ENCODE data around the gene SLC44A2. TPM values are rescaled to one million over a fixed set of nuclear protein-coding genes. Genes with fewer than 3 reads are reported as not detected.

SLC44A2 gene
- total RNA-seq, 4 donors from 2014 or later = 34.3 to 51.7 (median 41.5) TPM

- no peaks in the 10 kb centered on the region for H3K9me3 ChIP-seq
- no peaks in the 10 kb centered on the region for H3K36me3 ChIP-seq
- H3K27ac ChIP-seq = peak overlapping the region in 3 of 4 donors; percentile 91 to 95 (median 92)
- H3K4me1 ChIP-seq = peaks cover 0 to 32% (median 14%) of the 10 kb centered on the region in 3 donors
- H3K27me3 ChIP-seq = no peaks in the 10 kb centered on the region
- H3K4me3 ChIP-seq = peak overlapping the region in 1 of 2 donors; percentile 99
- ATAC-seq = no peak
- WGBS, 2 donors (ENCODE audit: low coverage in 1 of 2) = 80 to 85% methylated on average over 3 to 5 of the region's 9 CpGs
- TF ChIP-seq CTCF (IDR thresholded peaks at IDR 0.05) (no peak), POLR2AphosphoS5 (IDR thresholded peaks at IDR 0.05) (no peak), EP300 (IDR thresholded peaks at IDR 0.05) (no peak), POLR2A (IDR thresholded peaks at IDR 0.05) (no peak)
Observed at GRCh38 chr19:10604460-10604980, 20.8 kb upstream of the SLC44A2 start.

DNA sequence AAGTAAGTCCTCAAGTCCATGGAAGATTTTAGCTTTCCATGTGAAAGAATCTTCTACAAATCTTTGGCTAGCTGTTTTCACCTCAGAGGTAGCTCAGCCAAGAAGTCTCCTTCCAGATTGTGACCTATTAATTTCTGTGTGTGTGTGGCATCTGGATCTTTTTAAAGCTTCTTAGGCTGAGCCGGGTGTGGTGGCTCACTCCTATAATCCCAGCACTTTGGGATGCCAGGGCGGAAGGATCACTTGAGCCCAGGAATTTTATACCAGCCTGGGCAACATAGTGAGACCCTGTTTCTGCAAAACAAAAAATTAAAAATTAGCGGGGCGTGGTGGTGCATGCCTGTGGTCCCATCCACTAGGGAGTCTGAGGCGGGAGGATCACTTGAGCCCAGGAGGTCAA is 13.4 kb upstream of the SLC44A2 start:
- ATAC-seq = no peak
- Histone ChIP-seq H3K4me1 (peaks cover 0 to 36% (median 0%) of the 10 kb centered on the region in 3 donors), H3K36me3 (no peaks in the 10 kb centered on the region), H3K27me3 (no peaks in the 10 kb centered on the region), H3K9me3 (no peaks in the 10 kb centered on the region), H3K4me3 (no peak overlapping the region), H3K27ac (peak overlapping the region in 2 of 4 donors; percentile 36 to 64)
- 71% methylated on average over 5 of the region's 5 CpGs; no CpG with 5 or more reads in 1 of the 2 donors for WGBS, 2 donors (ENCODE audit: low coverage in 1 of 2)
- no peak for TF ChIP-seq EP300 (IDR thresholded peaks at IDR 0.05)
- TF ChIP-seq POLR2AphosphoS5 (IDR thresholded peaks at IDR 0.05) = no peak
- no peak for TF ChIP-seq POLR2A (IDR thresholded peaks at IDR 0.05)
- TF ChIP-seq CTCF (IDR thresholded peaks at IDR 0.05) = no peak

- 12 to 50% methylated on average over 9 to 11 of the region's 15 CpGs for WGBS, 2 donors (ENCODE audit: low coverage in 1 of 2)
- peak overlapping the region in 3 of 4 donors; percentile 36 to 64 (median 50) for H3K27ac ChIP-seq
- H3K4me3 ChIP-seq = no peak overlapping the region
- H3K9me3 ChIP-seq = no peaks in the 10 kb centered on the region
- peaks cover 0 to 36% (median 0%) of the 10 kb centered on the region in 3 donors for H3K4me1 ChIP-seq
- no peaks in the 10 kb centered on the region for H3K27me3 ChIP-seq
- H3K36me3 ChIP-seq = no peaks in the 10 kb centered on the region
- ATAC-seq = peak; percentile 77
- TF ChIP-seq POLR2AphosphoS5 (IDR thresholded peaks at IDR 0.05) (peak; percentile 18), EP300 (IDR thresholded peaks at IDR 0.05) (no peak)
Observed at GRCh38 chr19:10612499-10613119, 12.7 kb upstream of the SLC44A2 start.

GRCh38 chr19:10615429-10616023 is 9.8 kb upstream of the SLC44A2 start:
- ATAC-seq = no peak

More at GRCh38 chr19:10615429-10616023, 9.8 kb upstream of the SLC44A2 start:
- no peaks in the 10 kb centered on the region for H3K27me3 ChIP-seq
- no peaks in the 10 kb centered on the region for H3K9me3 ChIP-seq
- WGBS, 2 donors (ENCODE audit: low coverage in 1 of 2) = 92 to 94% methylated on average over 7 to 13 of the region's 14 CpGs
- H3K36me3 ChIP-seq = peaks cover 0 to 5% of the 10 kb centered on the region in 2 donors
- no peak overlapping the region for H3K27ac ChIP-seq
- TF ChIP-seq CTCF (IDR thresholded peaks at IDR 0.05) = no peak
- no peak for TF ChIP-seq POLR2A (IDR thresholded peaks at IDR 0.05)
- TF ChIP-seq EP300 (IDR thresholded peaks at IDR 0.05) = no peak
- no peak for TF ChIP-seq POLR2AphosphoS5 (IDR thresholded peaks at IDR 0.05)
- H3K4me3 ChIP-seq = no peak overlapping the region
- peaks cover 0 to 35% (median 0%) of the 10 kb centered on the region in 3 donors for H3K4me1 ChIP-seq

Data from gastroesophageal sphincter (tissue), 4 donors.